Measurements from ENCODE around the gene LIN52.

Gene LIN52

GRCh38 chr14:74238974-74239847, 154.5 kb downstream of the LIN52 start, which contains the start of gene VSX2:
VSX2 (plus strand) TSS chr14:74239449; CDS start chr14:74239562, 113 bp downstream.
- DNase-seq = no peak

GRCh38 chr14:74239848-74240793, 155.4 kb downstream of the LIN52 start:
- no peak for DNase-seq

- DNase-seq = no peak
Observed at GRCh38 chr14:74240794-74241651, 156.3 kb downstream of the LIN52 start.

- DNase-seq = no peak
Observed at GRCh38 chr14:74241652-74242017, 156.9 kb downstream of the LIN52 start.

GRCh38 chr14:74242021-74242779, 157.4 kb downstream of the LIN52 start:
- no peak for DNase-seq

- DNase-seq = no peak
Observed at GRCh38 chr14:74242780-74243042, 158.0 kb downstream of the LIN52 start.

GRCh38 chr14:74243051-74243450, 158.3 kb downstream of the LIN52 start:
- no peak for DNase-seq

GRCh38 chr14:74244115-74244514, 159.4 kb downstream of the LIN52 start:
- DNase-seq = no peak

- DNase-seq = no peak
Observed at GRCh38 chr14:74245292-74245691, 160.5 kb downstream of the LIN52 start.

GRCh38 chr14:74246542-74246941, 161.8 kb downstream of the LIN52 start:
- no peak for DNase-seq

GRCh38 chr14:74248017-74248416, 163.3 kb downstream of the LIN52 start:
- no peak for DNase-seq

GRCh38 chr14:74249433-74250375, 164.9 kb downstream of the LIN52 start:
- DNase-seq = no peak

All from CD4-positive, alpha-beta T cell treated with Interleukin-1 beta for 1 hour (primary cell).